Stimulated activated CD4-positive, alpha-beta T cell treated with anti-CD3 and anti-CD28 coated beads, Interleukin-15, amount 100 ng/mL, for 24 hours (primary cell): ENCODE data around the gene NRG2.

Source experiments
- DNase-seq: peaks from one replicate; pipeline ENCODE4 v3.0.0-alpha.2; 2020

NRG2 gene

DNA sequence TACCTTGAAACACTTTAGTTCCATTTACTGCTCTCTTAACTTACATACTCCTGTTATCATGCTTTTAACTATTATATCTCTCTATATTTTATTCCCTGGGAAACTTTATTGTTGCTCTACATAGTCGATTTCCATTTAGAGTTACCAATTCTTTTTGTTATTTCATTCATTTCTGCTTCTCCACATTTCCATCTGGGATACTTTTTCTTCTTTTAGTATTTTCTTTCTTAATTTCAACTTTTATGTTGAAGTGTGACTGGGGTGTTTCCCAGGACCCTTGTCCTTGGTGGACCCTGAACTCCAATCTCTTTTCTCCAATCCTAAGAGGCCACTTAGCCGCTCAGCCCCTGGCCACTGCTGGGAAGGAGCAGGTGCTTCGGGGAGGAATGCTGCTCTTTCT, 211.5 kb downstream of the NRG2 start:
- DNase-seq = no peak

DNA sequence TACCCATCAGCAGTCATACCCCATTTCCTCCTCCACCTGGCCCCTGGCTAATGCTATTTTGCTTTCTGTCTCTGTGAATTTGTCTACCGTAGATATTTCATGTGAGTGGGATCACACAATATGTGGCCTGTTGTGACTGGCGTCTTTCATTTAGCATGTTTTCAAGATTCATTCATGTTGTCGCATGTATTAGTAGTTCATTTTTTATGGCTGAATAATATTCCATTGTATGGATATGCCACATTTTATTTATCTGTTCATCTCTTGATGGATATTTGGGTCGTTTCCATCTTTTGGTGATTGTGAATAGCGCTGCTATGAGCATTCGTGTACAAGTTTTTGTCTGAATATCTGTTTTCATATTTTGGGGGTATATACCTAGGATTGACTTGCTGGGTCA, 213.6 kb downstream of the NRG2 start:
- no peak for DNase-seq

DNA sequence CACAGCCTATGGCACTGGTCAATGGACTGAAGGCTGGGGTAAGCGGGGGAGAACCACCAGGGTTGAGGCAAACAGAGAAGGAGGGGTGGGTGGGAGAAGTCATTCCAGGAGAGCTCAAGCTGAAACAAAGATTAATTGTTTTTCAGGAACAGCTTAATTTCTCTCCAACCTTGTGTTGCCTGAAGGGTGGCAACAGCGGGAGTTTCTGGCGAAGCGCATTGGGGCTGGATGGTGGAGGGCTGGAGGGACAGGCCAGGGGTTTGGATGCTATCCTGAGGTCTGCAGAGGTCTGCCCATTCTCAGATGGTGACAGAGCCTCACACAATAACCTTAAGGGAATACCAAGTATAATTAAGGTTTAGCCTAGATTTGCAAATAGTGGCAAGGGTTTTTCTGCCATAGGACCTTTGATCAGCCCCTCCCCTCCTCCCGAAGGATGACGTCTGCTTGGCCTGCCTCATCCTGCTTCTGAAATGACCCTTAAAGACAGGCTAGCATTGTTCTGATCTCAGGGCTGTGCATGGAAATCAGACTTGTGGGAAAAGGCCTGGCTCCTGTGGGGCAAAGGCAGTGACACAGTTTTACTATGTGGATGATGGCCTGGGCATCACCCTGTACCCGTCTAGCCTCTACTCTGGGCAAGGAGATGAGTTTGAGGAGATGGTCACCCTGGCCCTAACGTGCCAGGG, 214.7 kb downstream of the NRG2 start:
- DNase-seq = no peak

DNA sequence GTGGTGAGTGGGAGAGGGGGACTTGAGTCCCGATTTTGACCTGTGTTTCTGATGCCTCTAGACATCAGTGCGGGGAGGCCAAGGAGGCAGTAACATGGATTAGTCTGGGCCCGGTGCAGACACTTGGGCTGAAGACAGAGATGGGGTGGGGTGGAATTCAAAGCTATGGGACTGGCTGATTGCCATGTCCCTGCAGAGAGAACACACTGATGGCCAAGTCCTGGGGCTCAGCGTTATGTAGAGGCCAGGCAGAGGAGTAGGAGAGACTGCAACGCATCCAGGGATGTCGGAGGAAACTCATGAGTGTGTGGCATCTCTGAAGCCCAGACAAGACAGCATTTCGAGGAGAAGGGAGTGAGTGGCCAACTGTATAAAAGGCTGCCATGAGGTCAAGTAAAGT, 217.4 kb downstream of the NRG2 start:
- DNase-seq = no peak

DNA sequence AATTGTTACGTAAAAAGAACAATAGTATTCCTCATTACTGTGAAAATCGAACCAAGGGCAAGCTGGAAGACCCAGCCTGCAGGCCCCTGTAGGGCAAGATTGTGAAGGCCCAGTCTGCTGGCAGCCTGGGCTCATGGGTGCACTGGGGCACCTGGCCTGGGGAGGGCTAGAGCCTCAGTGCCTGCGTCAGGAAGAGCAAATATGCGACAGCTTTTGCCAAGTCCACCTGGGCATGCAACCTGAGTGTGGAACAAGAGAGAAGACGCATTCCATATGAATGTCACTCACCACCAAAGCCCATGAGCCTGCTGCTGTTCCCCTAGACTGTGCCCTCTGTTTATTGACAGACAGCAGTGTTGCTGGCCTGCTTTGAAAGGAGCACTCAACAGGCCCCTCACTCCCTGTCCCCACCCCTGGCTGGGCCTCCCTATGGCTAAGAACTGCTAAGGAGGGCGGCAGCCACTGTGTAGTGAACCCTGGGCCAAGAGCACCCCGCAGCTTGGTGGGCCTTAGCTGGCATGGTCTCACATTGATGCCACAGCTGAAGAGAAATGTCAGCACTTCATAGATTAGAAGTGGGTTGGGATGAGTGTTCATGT, 219.2 kb downstream of the NRG2 start:
- no peak for DNase-seq

DNA sequence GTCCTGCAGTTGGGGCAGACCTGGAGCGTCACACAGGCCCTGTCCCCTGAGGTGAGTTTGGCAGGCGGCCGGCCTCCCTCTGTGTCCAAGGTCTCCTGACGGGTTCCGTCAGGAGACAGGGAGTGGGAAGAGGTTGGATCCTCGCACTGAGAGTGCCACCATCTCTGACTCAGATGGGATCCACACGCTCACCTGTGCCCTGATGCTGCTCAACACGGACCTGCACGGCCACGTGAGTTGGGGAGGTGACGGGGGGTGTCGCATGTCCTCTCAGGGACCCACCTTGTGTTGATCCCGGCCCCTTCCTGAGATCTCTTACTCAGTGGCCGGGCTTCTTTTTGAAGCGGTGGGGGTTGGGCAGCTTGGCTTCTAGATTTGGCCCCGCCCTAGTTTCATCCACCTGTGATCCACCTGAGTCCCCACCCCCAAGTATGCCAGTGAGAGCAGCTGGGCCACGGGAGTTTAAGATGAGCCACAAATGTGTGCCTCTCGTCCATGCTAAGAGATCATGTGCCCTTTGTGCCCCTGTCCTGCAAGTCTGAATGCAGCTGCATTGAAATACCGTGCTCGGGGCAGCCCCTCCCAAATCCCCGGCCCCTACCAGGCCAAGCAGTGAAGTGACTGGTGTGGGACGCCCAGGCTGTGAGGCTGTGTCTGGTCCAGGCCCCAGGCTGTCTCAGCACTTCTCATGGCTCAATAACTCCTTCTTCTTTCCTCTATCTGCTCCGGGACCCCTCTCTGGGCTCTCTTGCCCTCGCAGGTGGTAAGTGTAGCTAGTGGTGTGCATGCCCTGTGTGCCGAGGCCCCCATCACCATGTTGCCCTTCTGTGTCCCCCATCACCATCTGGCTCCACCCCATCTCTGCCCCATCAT, 220.3 kb downstream of the NRG2 start:
- DNase-seq = no peak

DNA sequence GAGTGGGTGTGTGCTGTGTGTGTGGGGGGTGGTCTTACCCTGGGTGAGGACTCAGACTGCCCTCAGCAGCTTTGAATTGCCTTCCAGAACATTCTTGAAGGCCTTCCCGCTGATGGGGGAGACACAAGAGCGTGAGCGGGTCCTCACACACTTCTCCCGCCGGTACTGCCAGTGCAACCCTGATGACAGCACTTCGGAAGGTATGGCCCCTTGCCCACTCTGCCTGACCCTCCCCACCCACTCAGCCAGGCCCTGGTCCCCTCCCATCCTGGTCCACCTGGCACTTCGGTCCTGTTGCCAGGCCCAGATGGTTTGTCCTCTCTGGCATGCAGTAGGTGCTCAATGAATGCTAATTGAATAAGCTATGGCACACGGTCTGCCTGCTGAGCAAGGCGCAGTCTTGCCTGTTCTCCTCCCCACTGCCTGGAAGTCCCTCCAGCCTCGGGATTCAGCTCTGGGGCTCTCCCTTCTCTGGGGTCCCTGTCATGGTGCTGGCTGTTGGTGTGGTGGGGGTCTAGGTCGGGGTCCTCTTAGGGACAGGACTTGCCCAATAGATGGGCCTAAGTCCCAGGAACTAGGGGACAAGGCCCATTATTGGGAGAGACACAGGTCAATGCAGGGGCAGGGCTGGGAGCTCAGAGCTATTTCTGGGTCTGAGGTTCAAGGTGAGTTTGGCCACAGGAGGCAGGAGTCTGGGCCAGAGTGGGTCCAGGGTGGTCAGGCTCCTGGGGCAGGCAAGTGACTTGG, 221.1 kb downstream of the NRG2 start:
- no peak for DNase-seq

DNA sequence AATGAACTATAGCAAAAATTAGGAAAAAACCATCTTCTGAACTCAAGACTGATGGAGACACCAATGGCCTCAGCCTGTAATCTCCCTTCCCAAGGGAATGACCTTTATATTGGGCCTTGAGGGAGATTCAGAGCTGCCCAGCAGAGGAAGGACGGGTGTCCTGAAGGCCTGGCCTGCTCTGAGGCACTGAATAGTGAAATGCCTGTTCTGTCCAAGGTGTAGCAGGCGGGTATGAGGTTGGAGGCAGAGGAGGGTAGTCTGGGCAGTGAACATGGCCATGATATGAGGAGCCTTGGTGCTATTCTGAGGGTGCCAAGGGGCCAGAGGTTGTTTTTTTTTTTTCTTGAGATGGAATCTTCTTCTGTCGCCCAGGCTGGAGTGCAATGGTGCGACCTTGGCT, 222.5 kb downstream of the NRG2 start:
- no peak for DNase-seq

DNA sequence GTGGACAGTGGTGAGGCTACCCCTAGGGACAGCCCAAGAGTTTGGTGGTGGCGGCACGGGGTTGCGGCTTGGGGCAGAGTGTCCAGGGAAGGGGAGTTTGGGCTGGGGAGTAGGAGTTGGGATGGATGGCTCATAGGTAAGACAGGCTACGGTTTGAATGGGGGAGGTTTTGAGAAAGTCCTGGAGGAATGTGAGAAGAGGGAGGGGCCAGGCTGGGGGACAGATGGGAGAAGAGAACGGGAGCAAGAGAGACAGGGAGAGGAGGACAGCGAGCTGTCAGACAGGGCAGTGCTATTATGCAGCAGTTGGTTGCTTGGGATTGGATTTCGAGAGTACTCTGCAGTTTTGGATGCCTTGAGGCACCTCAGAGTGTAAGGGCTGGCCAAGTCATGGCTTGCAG, 223.0 kb downstream of the NRG2 start:
- DNase-seq = no peak

DNA sequence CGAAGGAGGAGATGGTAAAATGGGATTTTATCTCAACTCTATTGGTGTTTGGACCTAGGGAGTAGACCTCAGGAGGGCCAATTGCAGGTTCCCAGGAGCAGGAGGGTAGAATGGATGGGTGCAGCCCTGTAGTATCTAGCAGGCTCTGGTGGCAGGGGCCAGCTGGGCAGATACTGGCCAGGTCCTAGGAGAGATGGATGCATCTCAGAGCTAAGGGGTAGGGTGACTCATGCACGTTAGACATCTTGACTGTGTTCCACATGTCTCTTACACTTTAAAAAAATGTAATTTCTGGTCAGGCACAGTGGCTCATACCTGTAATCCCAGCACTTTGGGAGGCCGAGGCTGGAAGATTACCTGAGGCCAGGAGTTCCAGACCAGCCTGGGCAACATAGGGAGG, 225.1 kb downstream of the NRG2 start:
- no peak for DNase-seq

DNA sequence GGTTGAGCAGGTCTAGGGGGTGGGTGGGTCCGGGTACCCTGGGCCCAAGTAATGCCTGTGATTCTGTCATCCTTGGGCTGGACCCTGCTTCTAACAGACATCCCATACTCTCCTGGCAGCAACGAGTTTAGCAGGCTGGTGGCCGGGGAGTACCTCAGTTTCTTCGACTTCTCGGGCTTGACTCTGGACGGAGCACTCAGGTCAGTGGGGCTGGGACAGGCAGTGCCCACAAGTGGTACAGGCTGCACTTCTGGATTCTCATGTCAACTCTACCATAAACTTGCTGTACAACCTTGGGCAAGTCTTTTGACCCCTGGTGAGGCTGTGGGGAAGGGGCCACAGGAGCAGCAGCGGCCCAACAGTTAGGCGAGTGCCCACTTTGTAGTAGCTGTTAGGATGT, 225.7 kb downstream of the NRG2 start:
- DNase-seq = no peak

DNA sequence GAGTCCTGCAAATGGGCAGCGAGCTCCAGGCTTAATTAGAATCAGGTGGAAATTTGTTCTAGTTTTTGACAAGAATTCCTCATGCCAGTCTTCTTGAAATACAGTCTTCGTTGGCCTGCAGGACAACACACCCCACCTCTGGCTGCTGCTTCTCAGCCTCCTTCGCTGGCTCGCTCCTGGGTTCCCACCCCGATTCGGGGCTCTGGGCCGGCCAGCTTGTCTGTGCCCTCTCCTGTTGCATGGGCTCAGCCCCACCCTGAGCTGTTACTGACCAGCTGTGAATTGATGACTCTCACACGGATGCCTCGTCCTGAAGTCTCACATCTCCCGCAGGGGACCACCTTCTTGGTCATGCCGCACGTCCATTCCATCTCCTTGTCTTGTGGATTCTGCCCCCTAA, 226.5 kb downstream of the NRG2 start:
- DNase-seq = no peak

DNA sequence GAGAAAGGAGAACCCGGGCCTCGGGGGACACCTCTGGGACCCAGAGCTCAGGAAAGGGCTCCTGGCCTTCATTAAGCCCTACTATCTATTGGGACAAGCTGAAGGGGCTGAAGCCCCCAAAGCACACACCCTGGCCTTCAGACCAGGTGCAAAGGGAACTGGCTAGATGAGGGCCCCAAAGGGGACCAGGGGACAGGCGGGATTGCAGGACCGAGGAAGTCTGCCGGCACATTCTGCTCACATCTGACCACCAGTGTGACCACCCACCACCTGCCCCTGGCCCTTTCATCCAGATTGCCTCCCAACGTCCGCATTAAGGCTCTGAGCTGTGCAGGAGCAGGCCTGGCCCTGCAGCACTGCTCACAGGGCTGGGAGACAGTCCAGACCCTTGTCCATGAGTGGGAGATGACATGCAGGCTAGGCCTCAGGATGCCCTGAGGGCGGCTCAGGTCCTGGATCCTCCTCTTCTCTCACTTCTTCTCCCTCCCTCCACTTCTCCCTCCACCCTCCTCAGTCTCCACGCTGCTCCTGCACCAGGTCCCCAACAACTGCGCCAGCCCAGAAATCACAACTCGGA, 228.3 kb downstream of the NRG2 start:
- no peak for DNase-seq

DNA sequence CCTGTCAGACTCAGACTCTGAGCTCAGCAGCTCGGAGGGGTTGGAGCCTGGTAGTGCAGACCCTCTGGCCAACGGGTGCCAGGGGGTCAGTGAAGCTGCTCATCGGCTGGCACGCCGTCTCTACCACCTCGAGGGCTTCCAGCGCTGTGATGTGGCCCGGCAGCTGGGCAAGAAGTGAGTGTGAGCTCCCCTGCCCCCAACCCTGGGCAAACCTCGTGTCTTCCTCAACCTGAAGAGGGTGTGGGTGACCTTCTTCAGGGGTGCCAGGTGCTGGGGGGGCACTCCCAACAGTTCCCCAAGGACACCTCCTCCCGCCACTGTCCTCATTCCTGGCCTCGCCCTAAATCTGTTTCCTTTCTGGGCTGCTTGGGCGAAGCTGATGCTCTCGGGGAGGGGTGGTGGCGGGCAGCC, 228.9 kb downstream of the NRG2 start:
- DNase-seq = no peak

DNA sequence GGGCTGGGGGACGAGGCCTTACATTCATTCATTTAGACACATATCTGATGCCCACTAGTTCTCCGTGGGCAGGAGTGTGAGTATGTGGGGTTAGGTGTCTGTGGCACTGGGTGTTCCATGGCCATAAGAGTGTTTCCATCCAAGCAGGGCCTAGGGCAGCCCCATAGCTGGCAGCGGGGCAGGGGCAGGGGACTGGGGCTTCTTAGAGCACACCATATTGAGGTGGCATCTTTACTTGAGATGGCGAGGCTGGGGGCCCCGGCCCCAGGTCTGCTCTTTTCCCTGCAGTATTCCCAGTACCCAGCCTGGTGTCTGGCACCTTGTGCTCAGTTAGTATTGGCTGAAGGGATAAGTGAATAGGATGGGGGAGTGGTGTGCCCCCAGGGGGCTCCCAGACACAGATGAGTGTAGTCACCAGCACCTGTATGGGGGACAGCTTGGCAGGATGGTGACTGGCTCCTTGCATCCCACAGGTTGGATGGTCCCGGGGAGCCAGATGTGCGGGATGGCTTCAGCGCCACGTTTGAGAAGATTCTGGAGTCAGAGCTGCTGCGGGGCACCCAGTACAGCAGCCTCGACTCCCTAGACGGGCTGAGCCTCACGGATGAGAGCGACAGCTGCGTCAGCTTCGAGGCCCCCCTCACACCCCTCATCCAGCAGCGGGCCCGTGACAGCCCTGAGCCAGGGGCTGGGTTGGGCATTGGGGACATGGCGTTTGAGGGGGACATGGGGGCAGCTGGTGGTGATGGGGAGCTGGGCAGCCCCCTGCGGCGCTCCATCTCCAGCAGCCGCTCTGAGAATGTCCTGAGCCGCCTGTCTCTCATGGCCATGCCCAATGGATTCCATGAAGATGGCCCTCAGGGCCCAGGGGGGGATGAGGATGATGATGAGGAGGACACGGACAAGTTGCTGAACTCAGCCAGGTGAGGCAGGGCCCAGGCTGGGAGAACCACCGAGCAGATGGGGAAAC, 230.0 kb downstream of the NRG2 start:
- DNase-seq = no peak

DNA sequence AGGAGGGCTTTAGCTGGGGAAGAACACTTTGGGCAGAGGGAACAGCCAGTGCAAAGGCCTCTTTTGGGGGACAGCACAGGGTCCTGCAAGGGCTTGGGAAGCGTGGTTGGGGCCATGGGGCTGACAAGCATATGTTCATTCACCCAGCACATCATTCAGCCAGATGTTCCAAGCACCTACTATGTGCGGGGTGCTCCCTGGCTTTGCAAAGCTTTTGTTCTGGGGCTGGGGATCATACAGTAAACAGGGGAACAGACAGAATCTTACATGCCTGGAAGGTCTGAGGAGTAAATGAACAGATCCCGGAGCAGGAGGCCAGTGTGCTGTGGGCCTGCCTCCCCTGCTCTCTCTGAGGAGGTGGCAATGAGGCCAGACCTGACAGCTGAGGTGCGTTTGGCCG, 230.8 kb downstream of the NRG2 start:
- no peak for DNase-seq

DNA sequence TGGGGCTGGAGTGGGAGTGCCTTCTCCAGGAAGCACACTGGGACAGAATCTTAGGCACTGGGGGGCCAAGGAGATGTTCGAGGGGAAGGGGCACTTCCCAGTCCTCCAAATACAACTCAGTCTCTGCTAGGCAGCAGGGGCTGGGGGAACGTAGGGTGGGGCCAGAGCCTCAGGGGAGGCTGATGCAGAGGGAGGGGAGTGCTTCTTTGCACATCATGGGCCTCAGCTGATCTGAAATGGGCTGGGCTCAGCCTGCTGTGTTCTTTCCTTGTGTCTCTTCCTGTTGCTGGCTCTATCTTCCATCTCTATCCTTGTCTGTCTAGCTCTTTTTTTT, 231.9 kb downstream of the NRG2 start:
- no peak for DNase-seq

DNA sequence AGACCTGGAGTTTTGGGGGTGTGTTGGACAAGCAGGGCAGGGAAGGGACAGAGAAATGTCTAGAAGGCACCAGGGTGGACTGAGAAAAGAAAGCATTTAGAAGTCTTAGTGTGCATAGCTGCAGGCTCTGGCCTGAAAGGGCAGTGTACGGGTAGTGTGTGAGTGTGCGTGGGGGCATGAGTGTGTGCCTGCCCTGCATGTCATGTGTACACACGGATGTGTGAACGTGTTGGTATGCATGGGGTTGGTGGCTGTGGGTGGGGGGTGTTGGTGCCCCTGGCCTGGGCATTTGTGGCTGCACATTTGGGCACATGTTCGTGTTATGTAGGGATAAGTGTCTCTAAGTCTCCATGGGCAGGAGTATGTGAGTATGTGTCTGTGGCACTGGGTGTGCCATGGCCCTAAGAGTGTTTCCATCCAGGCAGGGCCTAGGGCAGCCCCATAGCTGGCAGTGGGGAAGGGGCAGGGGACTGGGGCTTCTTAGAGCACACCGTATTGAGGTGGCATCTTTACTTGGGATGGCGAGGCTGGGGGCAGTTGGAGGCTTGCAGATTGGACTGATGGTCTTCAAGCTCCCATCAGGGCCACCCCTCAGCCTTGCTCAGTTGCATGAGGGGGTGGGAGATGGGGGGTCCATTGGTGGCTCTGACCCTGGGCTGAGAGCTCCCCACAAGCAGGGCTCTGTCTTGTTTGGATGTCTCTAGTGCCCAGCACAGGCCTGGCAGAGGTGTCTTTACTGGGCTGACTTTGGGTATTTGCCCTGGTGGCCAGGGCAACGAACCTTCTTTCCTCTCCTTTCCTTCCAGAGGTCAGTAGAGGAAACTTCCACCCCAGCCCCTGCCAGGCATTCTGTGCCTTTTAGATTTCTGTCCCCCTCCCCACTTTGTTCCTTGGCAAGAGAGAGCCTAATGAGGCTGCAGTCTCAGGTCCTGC, 232.5 kb downstream of the NRG2 start:
- DNase-seq = no peak

DNA sequence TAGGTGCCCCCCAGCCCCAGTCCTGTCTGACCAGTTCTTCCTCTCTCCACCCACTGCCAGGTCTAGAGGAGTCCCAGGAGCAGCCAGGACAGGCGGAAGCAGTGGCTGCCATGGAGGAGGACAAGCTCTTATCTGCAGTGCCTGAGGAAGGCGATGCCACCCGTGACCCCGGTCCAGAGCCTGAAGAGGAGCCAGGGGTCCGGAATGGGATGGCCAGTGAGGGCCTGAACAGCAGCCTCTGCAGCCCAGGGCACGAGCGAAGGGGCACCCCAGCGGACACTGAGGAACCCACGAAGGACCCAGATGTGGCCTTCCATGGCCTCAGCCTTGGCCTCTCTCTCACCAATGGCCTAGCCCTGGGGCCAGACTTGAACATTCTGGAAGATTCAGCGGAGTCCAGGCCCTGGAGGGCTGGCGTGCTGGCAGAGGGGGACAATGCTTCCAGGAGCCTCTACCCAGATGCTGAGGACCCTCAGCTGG, 233.7 kb downstream of the NRG2 start:
- DNase-seq = no peak

DNA sequence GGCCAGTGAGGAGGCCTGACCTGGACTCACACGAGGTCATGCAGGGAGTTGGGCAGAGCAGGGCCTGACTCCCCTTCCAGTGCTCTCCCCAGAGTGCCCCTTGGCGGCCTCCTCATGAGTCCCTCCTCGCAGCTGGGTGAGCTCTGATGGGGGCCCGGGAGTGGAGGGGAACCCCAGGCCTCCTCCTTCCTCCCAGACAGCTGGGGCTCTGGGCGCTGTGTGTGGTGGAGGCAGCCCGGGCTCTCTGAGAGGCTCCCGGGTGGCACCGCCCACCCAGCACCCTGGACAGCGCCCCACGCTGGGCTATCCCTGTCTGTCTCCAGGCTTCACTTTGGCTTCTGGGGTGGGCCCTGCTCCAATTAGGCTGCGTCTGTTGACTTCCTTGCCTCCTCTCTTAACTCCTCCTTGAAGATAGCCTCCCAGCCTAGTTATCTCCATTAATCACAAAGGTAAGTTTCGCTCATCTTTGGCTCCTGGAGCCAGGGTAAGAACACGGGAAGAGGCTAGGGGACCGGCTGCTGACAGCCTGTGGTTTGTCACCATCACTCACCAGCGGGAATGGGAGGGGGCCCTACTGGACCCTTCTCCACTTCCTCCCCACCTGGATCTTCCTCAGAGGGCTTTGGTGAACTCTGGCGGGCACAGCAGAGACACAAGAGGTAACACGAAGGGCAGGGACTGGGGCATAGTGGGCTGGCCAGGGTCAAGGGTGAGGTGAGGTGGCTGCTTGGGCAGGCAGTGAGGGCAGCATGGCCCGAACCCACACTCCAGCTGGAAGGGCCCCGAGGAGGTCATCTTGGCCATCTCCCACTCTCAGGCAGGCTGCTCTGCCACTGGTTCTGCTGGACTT, 234.4 kb downstream of the NRG2 start:
- DNase-seq = peak; percentile 44
